Neural progenitor cell (in vitro differentiated cells): ENCODE results near the gene NAT9. TPM values are rescaled to one million over a fixed set of nuclear protein-coding genes. Genes with fewer than 3 reads are reported as not detected.

Source experiments
- DNase-seq: peaks from one replicate; pipeline ENCODE4 v3.0.0-alpha.2; 2016; ENCODE audit warnings: low spot score
- H2AFZ ChIP-seq: fragments of 200-600 bp; sonication (generic); replicated peaks from 2 replicates; pipeline ENCODE4 v1.6.1; 2016; ENCODE audit warnings: antibody characterized with exemption
- H3F3A ChIP-seq: fragments of 200-600 bp; sonication (generic); 2 replicates; pipeline ENCODE4 v1.6.1; 2016; ENCODE audit warnings: antibody characterized with exemption, low read depth
- H3K27ac ChIP-seq: fragments of 200-600 bp; sonication (generic); 2 replicates; pipeline ENCODE4 v1.5.1; 2016; ENCODE audit warnings: mild to moderate bottlenecking
- H3K27me3 ChIP-seq: fragments of 200-600 bp; sonication (generic); 2 replicates; pipeline ENCODE4 v1.6.1; 2016; ENCODE audit warnings: mild to moderate bottlenecking, moderate library complexity
- H3K36me3 ChIP-seq: fragments of 200-600 bp; sonication (generic); 2 replicates; pipeline ENCODE4 v1.5.1; 2016
- H3K4me1 ChIP-seq: fragments of 200-600 bp; sonication (generic); 2 replicates; pipeline ENCODE4 v1.6.1; 2016; ENCODE audit warnings: mixed run types
- H3K4me2 ChIP-seq: fragments of 200-600 bp; sonication (generic); 2 replicates; pipeline ENCODE4 v1.6.1; 2016
- H3K4me3 ChIP-seq: fragments of 200-600 bp; sonication (generic); 2 replicates; pipeline ENCODE4 v1.5.1; 2016
- H3K79me2 ChIP-seq: fragments of 200-600 bp; sonication (generic); 2 replicates; pipeline ENCODE4 v1.6.1; 2016; ENCODE audit warnings: low read depth
- H3K9ac ChIP-seq: fragments of 200-600 bp; sonication (generic); 2 replicates; pipeline ENCODE4 v1.6.1; 2016
- H3K9me3 ChIP-seq: fragments of 200-600 bp; sonication (generic); 2 replicates; pipeline ENCODE4 v1.5.1; 2016; ENCODE audit warnings: low read depth
- H4K20me1 ChIP-seq: fragments of 200-600 bp; sonication (generic); 2 replicates; pipeline ENCODE4 v1.6.1; 2016; ENCODE audit warnings: low read depth
- H3K27ac Mint-ChIP-seq: 3 replicates; pipeline ENCODE4 v1.8.0; 2021; ENCODE audit warnings: mixed read lengths
- H3K27me3 Mint-ChIP-seq: 2 replicates; pipeline ENCODE4 v1.8.0; 2022; ENCODE audit warnings: low read depth, mild to moderate bottlenecking, inconsistent platforms, moderate library complexity, mixed read lengths; ENCODE audit not compliant: insufficient read depth
- H3K36me3 Mint-ChIP-seq: 3 replicates; pipeline ENCODE4 v1.8.0; 2021; ENCODE audit warnings: mixed read lengths
- H3K4me1 Mint-ChIP-seq: 3 replicates; pipeline ENCODE4 v1.8.0; 2021; ENCODE audit warnings: mixed read lengths
- H3K4me3 Mint-ChIP-seq: 3 replicates; pipeline ENCODE4 v1.8.0; 2021; ENCODE audit warnings: mild to moderate bottlenecking, moderate library complexity, mixed read lengths
- H3K9me3 Mint-ChIP-seq: 3 replicates; pipeline ENCODE4 v1.8.0; 2020; ENCODE audit warnings: mixed read lengths
- CTCF ChIP-seq: fragments of 200-600 bp; sonication (generic); IDR thresholded peaks from 2 replicates; pipeline ENCODE4 v1.5.1; 2017; ENCODE audit warnings: antibody characterized with exemption, mild to moderate bottlenecking
- EZH2 ChIP-seq: fragments of 200-600 bp; sonication (generic); IDR thresholded peaks from 2 replicates; pipeline ENCODE4 v1.6.1; 2017; ENCODE audit warnings: antibody characterized with exemption, mild to moderate bottlenecking, moderate library complexity
- EZH2phosphoT487 ChIP-seq: fragments of 200-600 bp; sonication (generic); IDR thresholded peaks from 2 replicates; pipeline ENCODE4 v1.6.1; 2017; ENCODE audit warnings: antibody characterized with exemption
- total RNA-seq: library from RNA; depleted of rRNA; stranded (reverse); fragments of >200 nt; gene quantifications from 2 replicates; pipeline ENCODE4 v1.2.3, GENCODE V29; 2015; ENCODE audit warnings: low replicate concordance

The NAT9 gene
- total RNA-seq, 1 donor from 2014 or later, result 75.3 TPM

- Histone ChIP-seq H3F3A (peaks cover 3% of the 10 kb centered on the region), H3K9me3 (no peaks in the 10 kb centered on the region), H4K20me1 (no peaks in the 10 kb centered on the region), H3K27ac (no peak overlapping the region), H3K4me2 (no peak overlapping the region), H3K27me3 (no peaks in the 10 kb centered on the region), H3K79me2 (no peaks in the 10 kb centered on the region), H3K36me3 (no peaks in the 10 kb centered on the region), H3K4me1 (peaks cover 7% of the 10 kb centered on the region), H3K9ac (no peak overlapping the region), H2AFZ (no peak overlapping the region), H3K4me3 (no peak overlapping the region)
- Mint-ChIP-seq H3K27ac (peak overlapping the region; percentile 74), H3K9me3 (no peaks in the 10 kb centered on the region), H3K27me3 (peaks cover 2% of the 10 kb centered on the region), H3K4me3 (no peak overlapping the region), H3K4me1 (peaks cover 47% of the 10 kb centered on the region), H3K36me3 (peaks cover 7% of the 10 kb centered on the region)
- TF ChIP-seq CTCF, result no peak
- TF ChIP-seq EZH2, result no peak
- no peak for TF ChIP-seq EZH2phosphoT487
- DNase-seq, result no peak
Observed at GRCh38 chr17:74818291-74818938, 42.3 kb upstream of the NAT9 start.

GRCh38 chr17:74816905-74817620 lies 40.9 kb upstream of the NAT9 start:
- peaks cover 7% of the 10 kb centered on the region for H3K36me3 Mint-ChIP-seq
- H3K4me2 ChIP-seq, result no peak overlapping the region
- H3K4me3 ChIP-seq, result no peak overlapping the region
- peaks cover 19% of the 10 kb centered on the region for H3K4me1 ChIP-seq
- no peaks in the 10 kb centered on the region for H3K27me3 ChIP-seq
- H4K20me1 ChIP-seq, result peaks cover 12% of the 10 kb centered on the region
- no peak overlapping the region for H3K9ac ChIP-seq
- H3K27ac ChIP-seq, result no peak overlapping the region
- H3K27me3 Mint-ChIP-seq, result peaks cover 2% of the 10 kb centered on the region
- DNase-seq, result no peak
- no peak overlapping the region for H2AFZ ChIP-seq
- no peaks in the 10 kb centered on the region for H3K79me2 ChIP-seq
- peaks cover 3% of the 10 kb centered on the region for H3F3A ChIP-seq
- TF ChIP-seq EZH2phosphoT487 (no peak), EZH2 (no peak), CTCF (no peak)
- H3K36me3 ChIP-seq, result no peaks in the 10 kb centered on the region
- no peaks in the 10 kb centered on the region for H3K9me3 ChIP-seq
- no peak overlapping the region for H3K4me3 Mint-ChIP-seq
- H3K4me1 Mint-ChIP-seq, result peaks cover 49% of the 10 kb centered on the region
- H3K27ac Mint-ChIP-seq, result no peak overlapping the region
- no peaks in the 10 kb centered on the region for H3K9me3 Mint-ChIP-seq

GRCh38 chr17:74815550-74816370 lies 39.6 kb upstream of the NAT9 start:
- H3K4me3 ChIP-seq, result no peak overlapping the region
- H3K36me3 Mint-ChIP-seq, result peaks cover 7% of the 10 kb centered on the region
- no peaks in the 10 kb centered on the region for H3K36me3 ChIP-seq
- H3K27me3 ChIP-seq, result no peaks in the 10 kb centered on the region
- no peaks in the 10 kb centered on the region for H3K79me2 ChIP-seq
- peaks cover 3% of the 10 kb centered on the region for H3F3A ChIP-seq
- H4K20me1 ChIP-seq, result peaks cover 23% of the 10 kb centered on the region
- H3K9ac ChIP-seq, result no peak overlapping the region
- peak; percentile 80 for DNase-seq
- H3K4me1 Mint-ChIP-seq, result peaks cover 40% of the 10 kb centered on the region
- no peak for TF ChIP-seq EZH2
- no peak for TF ChIP-seq EZH2phosphoT487
- peak; percentile 71 for TF ChIP-seq CTCF
- peaks cover 2% of the 10 kb centered on the region for H3K27me3 Mint-ChIP-seq
- no peaks in the 10 kb centered on the region for H3K9me3 ChIP-seq
- no peak overlapping the region for H3K4me2 ChIP-seq
- H3K9me3 Mint-ChIP-seq, result no peaks in the 10 kb centered on the region
- H3K27ac ChIP-seq, result no peak overlapping the region
- no peak overlapping the region for H2AFZ ChIP-seq
- peaks cover 22% of the 10 kb centered on the region for H3K4me1 ChIP-seq
- H3K4me3 Mint-ChIP-seq, result peak overlapping the region; percentile 56
- H3K27ac Mint-ChIP-seq, result no peak overlapping the region
